PC-9 (cell line): Measurements from ENCODE around the gene GPHN. TPM values are rescaled to one million over a fixed set of nuclear protein-coding genes. Genes with fewer than 3 reads are reported as not detected.

Experiments
- BruUV-seq: library from RNA; stranded (reverse); fragments of 400-500 nt; replicated peaks from 2 replicates; lab custom pipeline; 2021; lab: Mats Ljungman, UMichigan
- CTCF ChIA-PET: fragments of 300-600 bp; sonication (Branson Sonifier 250); formaldehyde crosslinking; loops from one replicate; lab custom pipeline; 2022; ENCODE audit warnings: antibody characterized with exemption; lab: Charles Lee
- POLR2A ChIA-PET: fragments of 300-600 bp; sonication (Branson Sonifier 250); formaldehyde crosslinking; loops from one replicate; lab custom pipeline; 2022; ENCODE audit warnings: antibody characterized with exemption; ENCODE audit not compliant: unreplicated experiment; lab: Charles Lee
- DNase-seq, 2 experiments: peaks; one replicate each; pipeline versions ENCODE4 v3.0.0 to v3.0.0-alpha.2; 2015 to 2022; ENCODE audit warnings: mixed read lengths in 1 of 2
- H2AFZ ChIP-seq: fragments of 200-600 bp; sonication (generic); 2 replicates; pipeline ENCODE4 v1.8.1; 2017; ENCODE audit warnings: antibody characterized with exemption
- H3F3A ChIP-seq: fragments of 200-600 bp; sonication (generic); 2 replicates; pipeline ENCODE4 v1.8.1; 2017; ENCODE audit warnings: antibody characterized with exemption, mild to moderate bottlenecking, low read depth; ENCODE audit not compliant: insufficient read depth
- H3K27ac ChIP-seq: fragments of 200-600 bp; sonication (generic); 2 replicates; pipeline ENCODE4 v1.6.1; 2016; ENCODE audit warnings: mixed run types
- H3K27me3 ChIP-seq: fragments of 200-600 bp; sonication (generic); 2 replicates; pipeline ENCODE4 v1.6.1; 2016; ENCODE audit warnings: low read depth, mixed run types; ENCODE audit not compliant: insufficient read depth
- H3K36me3 ChIP-seq: fragments of 200-600 bp; sonication (generic); 2 replicates; pipeline ENCODE4 v1.6.1; 2016; ENCODE audit warnings: low read depth, mixed run types
- H3K4me1 ChIP-seq: fragments of 200-600 bp; sonication (generic); replicated peaks from 2 replicates; pipeline ENCODE4 v1.6.1; 2016; ENCODE audit warnings: mixed run types; ENCODE audit not compliant: insufficient read depth
- H3K4me2 ChIP-seq: fragments of 200-600 bp; sonication (generic); 2 replicates; pipeline ENCODE4 v1.6.1; 2017; ENCODE audit warnings: mixed run types
- H3K4me3 ChIP-seq: fragments of 200-600 bp; sonication (generic); 2 replicates; pipeline ENCODE4 v1.6.1; 2016; ENCODE audit warnings: mixed run types
- H3K79me2 ChIP-seq: fragments of 200-600 bp; sonication (generic); 2 replicates; pipeline ENCODE4 v1.6.1; 2017; ENCODE audit warnings: low read depth, mixed run types
- H3K9me2 ChIP-seq: fragments of 200-600 bp; sonication (generic); 2 replicates; pipeline ENCODE4 v1.8.1; 2017; ENCODE audit warnings: mild to moderate bottlenecking; ENCODE audit not compliant: insufficient read depth
- H3K9me3 ChIP-seq: fragments of 200-600 bp; sonication (generic); 2 replicates; pipeline ENCODE4 v1.8.1; 2016; ENCODE audit warnings: low read depth; ENCODE audit not compliant: insufficient read depth
- H4K20me1 ChIP-seq: fragments of 200-600 bp; sonication (generic); 2 replicates; pipeline ENCODE4 v1.8.1; 2017; ENCODE audit not compliant: insufficient read depth
- EZH2 ChIP-seq: fragments of 200-600 bp; sonication (generic); IDR thresholded peaks from 2 replicates; pipeline ENCODE4 v1.8.0; 2017; ENCODE audit warnings: antibody characterized with exemption, low read depth
- intact Hi-C: fragments of 100-400 bp; cut with micrococcal nuclease; formaldehyde crosslinking; loops from one replicate; pipeline ENCODE4 v1.10.0; 2022; ENCODE audit not compliant: unreplicated experiment
- total RNA-seq: library from RNA; stranded (reverse); gene quantifications from 2 replicates; pipeline ENCODE4 v1.2.3, GENCODE V29; 2021
- TF ChIP-seq, protein P1 (sequence below): fragments of 200-600 bp; sonication (generic); conservative IDR thresholded peaks from 2 replicates; pipeline ENCODE4 v1.6.1; 2017; ENCODE audit warnings: mixed run types, antibody characterized with exemption, mild to moderate bottlenecking, moderate library complexity

GPHN gene
- total RNA-seq, 1 experiment from 2014 or later = 18.3 TPM

DNA sequence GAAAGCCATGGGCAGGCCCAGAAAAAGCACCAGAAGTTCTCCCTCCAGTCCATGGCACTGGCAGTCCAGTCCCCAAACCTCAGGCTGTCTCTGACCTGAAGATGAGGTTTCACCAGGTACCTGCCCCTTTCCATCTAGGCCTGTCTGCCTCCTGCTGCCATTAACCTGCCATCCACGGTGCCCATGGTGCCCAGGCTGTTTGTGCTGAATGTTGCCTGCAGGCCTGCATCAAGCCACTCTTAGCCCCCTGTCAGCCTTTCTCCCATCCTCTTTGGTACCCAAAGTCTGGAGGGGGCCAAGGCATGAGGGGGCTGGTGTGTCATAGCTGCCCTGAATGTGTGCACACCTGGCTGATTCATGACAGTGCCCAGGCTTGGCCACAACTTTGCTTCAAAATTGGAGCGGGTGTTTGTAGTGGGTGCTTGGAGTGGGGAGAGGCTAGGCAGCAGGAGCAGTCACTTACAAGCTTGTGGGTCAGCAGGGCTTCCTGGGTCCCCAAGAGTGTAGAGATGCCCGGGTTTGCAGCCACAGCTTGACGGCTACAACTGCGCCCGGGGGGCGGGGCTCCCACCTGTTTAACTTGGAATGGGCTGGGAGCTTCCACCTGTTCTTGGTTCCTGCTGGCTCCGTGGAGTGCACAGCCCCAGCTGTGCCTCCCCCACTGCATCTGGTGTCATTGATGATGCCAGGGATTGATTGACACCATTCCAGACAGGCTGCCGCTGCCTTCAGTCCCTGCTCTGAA, 88.5 kb downstream of the GPHN start:
- H3K27ac ChIP-seq = no peak overlapping the region
- no peak for DNase-seq
- peaks cover 7% of the 10 kb centered on the region for H4K20me1 ChIP-seq
- intact Hi-C loops = no loop called here
- H3K4me1 ChIP-seq = peaks cover 8% of the 10 kb centered on the region
- CTCF ChIA-PET = interaction anchor here (0.6 to 0.7 kb wide), 2 partner anchors 7 to 849 kb away, joined by 3 to 4 read pairs; no protein-coding TSS in a partner anchor
- peaks cover 7% of the 10 kb centered on the region for H3F3A ChIP-seq
- no peaks in the 10 kb centered on the region for H3K9me3 ChIP-seq
- H3K27me3 ChIP-seq = no peaks in the 10 kb centered on the region
- POLR2A ChIA-PET = no interaction called here
- BruUV-seq = no TSS peak
- no peaks in the 10 kb centered on the region for H3K9me2 ChIP-seq
- H3K4me2 ChIP-seq = no peak overlapping the region
- no peaks in the 10 kb centered on the region for H3K36me3 ChIP-seq
- TF ChIP-seq, protein P1, sequence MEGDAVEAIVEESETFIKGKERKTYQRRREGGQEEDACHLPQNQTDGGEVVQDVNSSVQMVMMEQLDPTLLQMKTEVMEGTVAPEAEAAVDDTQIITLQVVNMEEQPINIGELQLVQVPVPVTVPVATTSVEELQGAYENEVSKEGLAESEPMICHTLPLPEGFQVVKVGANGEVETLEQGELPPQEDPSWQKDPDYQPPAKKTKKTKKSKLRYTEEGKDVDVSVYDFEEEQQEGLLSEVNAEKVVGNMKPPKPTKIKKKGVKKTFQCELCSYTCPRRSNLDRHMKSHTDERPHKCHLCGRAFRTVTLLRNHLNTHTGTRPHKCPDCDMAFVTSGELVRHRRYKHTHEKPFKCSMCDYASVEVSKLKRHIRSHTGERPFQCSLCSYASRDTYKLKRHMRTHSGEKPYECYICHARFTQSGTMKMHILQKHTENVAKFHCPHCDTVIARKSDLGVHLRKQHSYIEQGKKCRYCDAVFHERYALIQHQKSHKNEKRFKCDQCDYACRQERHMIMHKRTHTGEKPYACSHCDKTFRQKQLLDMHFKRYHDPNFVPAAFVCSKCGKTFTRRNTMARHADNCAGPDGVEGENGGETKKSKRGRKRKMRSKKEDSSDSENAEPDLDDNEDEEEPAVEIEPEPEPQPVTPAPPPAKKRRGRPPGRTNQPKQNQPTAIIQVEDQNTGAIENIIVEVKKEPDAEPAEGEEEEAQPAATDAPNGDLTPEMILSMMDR = no peak
- no peak for TF ChIP-seq EZH2
- H3K4me3 ChIP-seq = no peak overlapping the region
- H3K79me2 ChIP-seq = peaks cover 13% of the 10 kb centered on the region; the same call in 1 of the 2 replicates
- no peak overlapping the region for H2AFZ ChIP-seq

GRCh38 chr14:66600416-66600815, 92.5 kb downstream of the GPHN start:
- H3K9me2 ChIP-seq = no peaks in the 10 kb centered on the region
- H3K4me3 ChIP-seq = no peak overlapping the region
- POLR2A ChIA-PET = no interaction called here
- BruUV-seq = no TSS peak
- H3K79me2 ChIP-seq = peaks cover 22% of the 10 kb centered on the region; the same call in 1 of the 2 replicates
- CTCF ChIA-PET = no interaction called here
- intact Hi-C loops = no loop called here
- H4K20me1 ChIP-seq = peaks cover 7% of the 10 kb centered on the region
- peaks cover 7% of the 10 kb centered on the region for H3F3A ChIP-seq
- H2AFZ ChIP-seq = no peak overlapping the region
- H3K4me1 ChIP-seq = peaks cover 8% of the 10 kb centered on the region
- no peak overlapping the region for H3K4me2 ChIP-seq
- H3K36me3 ChIP-seq = no peaks in the 10 kb centered on the region
- no peaks in the 10 kb centered on the region for H3K9me3 ChIP-seq
- TF ChIP-seq, protein P1 = no peak
- no peak for TF ChIP-seq EZH2
- no peak overlapping the region; the same call in 1 of the 2 replicates for H3K27ac ChIP-seq
- H3K27me3 ChIP-seq = no peaks in the 10 kb centered on the region
- DNase-seq = no peak

GRCh38 chr14:66601932-66602578, 94.1 kb downstream of the GPHN start:
- H3K4me2 ChIP-seq = no peak overlapping the region
- no peaks in the 10 kb centered on the region for H3K9me3 ChIP-seq
- no peak overlapping the region for H2AFZ ChIP-seq
- ChIA-PET POLR2A (no interaction called here), CTCF (no interaction called here)
- peaks cover 8% of the 10 kb centered on the region for H3K4me1 ChIP-seq
- no TSS peak for BruUV-seq
- no peaks in the 10 kb centered on the region for H3K36me3 ChIP-seq
- peaks cover 7% of the 10 kb centered on the region for H3F3A ChIP-seq
- peaks cover 22% of the 10 kb centered on the region; the same call in 1 of the 2 replicates for H3K79me2 ChIP-seq
- H3K9me2 ChIP-seq = no peaks in the 10 kb centered on the region
- peaks cover 7% of the 10 kb centered on the region for H4K20me1 ChIP-seq
- H3K4me3 ChIP-seq = no peak overlapping the region
- H3K27ac ChIP-seq = no peak overlapping the region
- H3K27me3 ChIP-seq = no peaks in the 10 kb centered on the region
- TF ChIP-seq, protein P1 = no peak
- TF ChIP-seq EZH2 = no peak
- intact Hi-C loops = no loop called here
- no peak for DNase-seq
